Activated CD4-positive, alpha-beta T cell treated with anti-CD3 and anti-CD28 coated beads, Interleukin-2, amount 10 ng/mL, durations not matched to agents 7 days and 5 days (primary cell): ENCODE results near the gene CEP44. TPM values are rescaled to one million over a fixed set of nuclear protein-coding genes. Genes with fewer than 3 reads are reported as not detected.

Experiments used
- CTCF ChIA-PET: fragments of 350-600 bp; sonication (Branson Sonifier 250); formaldehyde crosslinking; loops from one replicate; lab custom pipeline; 2021; ENCODE audit warnings: antibody characterized with exemption; lab: Charles Lee
- POLR2A ChIA-PET: fragments of 350-600 bp; sonication (Branson Sonifier 250); formaldehyde crosslinking; loops from one replicate; lab custom pipeline; 2021; ENCODE audit warnings: antibody characterized with exemption; lab: Charles Lee
- DNase-seq: peaks from one replicate; pipeline ENCODE4 v3.0.0-alpha.2; 2020
- H3K27ac Mint-ChIP-seq: one replicate; pipeline ENCODE4 v1.8.0; 2021; ENCODE audit warnings: mild to moderate bottlenecking, moderate library complexity, mixed read lengths
- H3K27me3 Mint-ChIP-seq: one replicate; pipeline ENCODE4 v1.8.0; 2021; ENCODE audit warnings: mixed read lengths
- H3K36me3 Mint-ChIP-seq: one replicate; pipeline ENCODE4 v1.8.0; 2021; ENCODE audit warnings: low read depth, mixed read lengths
- H3K4me1 Mint-ChIP-seq: one replicate; pipeline ENCODE4 v1.8.0; 2021; ENCODE audit warnings: mixed read lengths
- H3K4me3 Mint-ChIP-seq: one replicate; pipeline ENCODE4 v1.8.0; 2021; ENCODE audit warnings: mild to moderate bottlenecking, moderate library complexity, mixed read lengths
- H3K9me3 Mint-ChIP-seq: one replicate; pipeline ENCODE4 v1.8.0; 2021; ENCODE audit warnings: mixed read lengths
- total RNA-seq, 2 experiments: library from RNA; stranded (reverse); gene quantifications; one replicate each; pipeline ENCODE4 v1.2.3, GENCODE V29; 2021

Gene CEP44
- total RNA-seq, 2 experiments from 2014 or later, result 21.7 to 24.2 TPM

DNA sequence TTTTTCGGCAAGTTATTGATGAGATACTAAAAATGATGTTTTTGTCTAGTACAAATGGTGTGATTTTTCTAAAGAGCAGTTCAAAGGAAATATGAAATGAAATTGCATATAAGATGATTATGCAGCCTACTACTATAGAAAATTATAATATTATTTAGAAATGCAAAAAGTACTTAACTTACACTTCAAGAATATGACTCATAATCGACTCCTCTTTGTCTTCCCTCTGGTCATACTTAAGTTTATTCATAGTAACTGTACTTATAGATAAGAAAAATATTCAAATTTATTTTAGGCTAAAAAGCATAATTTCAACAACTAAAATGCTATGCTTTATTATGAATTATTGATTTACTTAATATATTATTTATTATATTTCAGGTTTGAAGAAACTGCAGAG is 33.2 kb downstream of the CEP44 start:
- H3K27me3 Mint-ChIP-seq, result no peaks in the 10 kb centered on the region
- no peak overlapping the region for H3K4me3 Mint-ChIP-seq
- peaks cover 12% of the 10 kb centered on the region for H3K4me1 Mint-ChIP-seq
- CTCF ChIA-PET, result no interaction called here
- H3K27ac Mint-ChIP-seq, result no peak overlapping the region
- peaks cover 6% of the 10 kb centered on the region for H3K36me3 Mint-ChIP-seq
- no peaks in the 10 kb centered on the region for H3K9me3 Mint-ChIP-seq
- POLR2A ChIA-PET, result no interaction called here
- DNase-seq, result no peak

DNA sequence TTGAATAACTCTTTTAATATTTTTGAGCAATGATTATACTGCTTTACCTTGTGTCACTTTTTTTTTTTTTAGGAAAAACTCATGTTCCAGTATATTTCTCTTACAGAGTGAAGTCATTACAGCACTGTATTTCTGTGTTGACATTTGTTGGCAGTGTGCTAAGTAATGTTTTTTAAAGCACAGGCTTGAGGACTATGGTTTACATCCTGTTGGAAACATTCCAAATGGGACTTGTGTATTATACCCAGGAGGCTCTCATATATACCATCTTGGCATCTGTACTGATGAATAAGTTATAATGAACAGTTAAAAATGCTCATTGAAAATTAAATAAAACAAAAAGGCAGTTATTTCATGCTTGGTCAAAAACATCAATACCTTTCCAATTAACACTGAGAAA is 33.8 kb downstream of the CEP44 start:
- Mint-ChIP-seq H3K9me3 (no peaks in the 10 kb centered on the region), H3K27ac (no peak overlapping the region), H3K4me3 (no peak overlapping the region), H3K27me3 (no peaks in the 10 kb centered on the region), H3K36me3 (peaks cover 6% of the 10 kb centered on the region), H3K4me1 (peaks cover 12% of the 10 kb centered on the region)
- no peak for DNase-seq
- CTCF ChIA-PET, result no interaction called here
- POLR2A ChIA-PET, result no interaction called here

DNA sequence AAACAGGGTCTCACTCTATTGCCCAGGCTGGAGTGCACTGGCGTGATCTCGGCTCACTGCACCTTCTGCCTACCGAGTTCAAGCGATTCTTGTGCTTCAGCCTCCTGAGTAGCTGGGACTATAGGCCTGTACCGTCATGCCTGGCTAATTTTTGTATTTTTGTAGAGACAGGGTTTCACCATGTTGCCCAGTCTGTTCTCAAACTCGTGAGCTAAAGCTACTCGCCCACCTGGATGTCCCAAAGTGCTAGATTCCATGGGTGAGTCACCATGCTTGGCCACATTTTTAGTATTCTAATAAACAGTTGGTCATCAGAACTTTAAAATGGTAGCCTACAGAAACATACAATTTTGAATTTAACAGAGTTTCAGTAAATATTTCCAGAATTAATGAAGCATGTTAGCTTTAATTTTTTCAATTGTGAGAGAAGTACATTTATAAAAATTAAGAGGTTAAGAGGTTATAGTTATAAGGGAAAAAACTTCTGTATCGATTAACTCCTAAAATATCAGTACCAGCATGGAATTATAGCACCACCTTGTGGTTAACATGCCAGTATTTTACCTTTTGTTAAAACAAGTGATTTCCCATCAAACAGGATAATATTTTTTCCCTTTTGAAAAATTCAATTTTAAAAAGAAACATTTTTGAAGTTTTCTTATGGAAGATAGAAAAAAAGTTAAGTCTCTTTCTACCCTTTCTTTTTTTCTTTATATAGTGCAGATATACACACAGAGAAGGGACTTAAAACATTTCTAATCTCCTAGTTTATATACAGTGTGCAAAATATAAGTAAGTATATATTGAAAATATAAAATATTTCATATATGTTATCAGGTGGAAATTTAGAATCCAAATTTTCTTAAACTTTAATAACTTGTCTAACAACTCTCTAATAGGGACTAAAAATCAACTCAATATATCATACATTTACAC is 35.4 kb downstream of the CEP44 start:
- ChIA-PET CTCF (interaction anchor here (1.0 kb wide), 1 partner anchor 97 kb away, joined by 3 read pairs; no protein-coding TSS in a partner anchor), POLR2A (no interaction called here)
- Mint-ChIP-seq H3K4me1 (peaks cover 2% of the 10 kb centered on the region), H3K27ac (no peak overlapping the region), H3K4me3 (no peak overlapping the region), H3K27me3 (no peaks in the 10 kb centered on the region), H3K9me3 (peaks cover 2% of the 10 kb centered on the region), H3K36me3 (no peaks in the 10 kb centered on the region)
- peak; percentile 27 for DNase-seq

DNA sequence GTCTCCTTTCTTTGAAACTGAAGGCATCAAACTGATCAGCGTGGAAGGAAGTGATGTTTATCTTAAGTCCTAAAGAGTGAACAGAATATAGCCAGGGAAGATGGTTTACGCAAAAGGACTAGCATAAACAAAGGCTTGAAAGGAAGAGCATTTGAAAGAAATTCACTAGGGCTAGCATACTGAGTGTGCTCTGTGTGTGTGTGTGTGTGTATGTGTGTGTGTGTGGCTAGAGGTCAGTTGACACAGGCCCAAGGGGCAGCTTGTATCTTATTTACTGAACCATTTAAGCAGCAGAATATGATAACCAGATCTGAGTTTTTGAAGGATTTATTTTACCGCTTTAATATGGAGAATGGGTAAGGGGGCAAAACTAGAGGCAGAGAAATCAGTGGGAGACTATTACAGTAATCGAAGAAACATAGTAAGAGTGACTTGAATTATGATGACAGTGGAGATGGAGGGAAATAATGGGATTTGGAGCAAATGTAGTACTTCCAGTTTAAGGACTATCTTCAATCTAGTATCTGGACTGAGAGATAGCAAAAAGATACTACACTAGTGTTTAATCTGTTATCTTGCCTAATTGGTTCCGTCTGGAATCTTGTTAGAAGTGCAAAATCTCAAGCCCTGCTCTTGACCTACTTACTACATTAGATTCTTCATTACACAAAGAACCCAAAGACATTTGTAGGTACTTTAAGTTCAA is 36.9 kb downstream of the CEP44 start:
- no peaks in the 10 kb centered on the region for H3K27me3 Mint-ChIP-seq
- H3K9me3 Mint-ChIP-seq, result peaks cover 2% of the 10 kb centered on the region
- no peak overlapping the region for H3K4me3 Mint-ChIP-seq
- H3K27ac Mint-ChIP-seq, result no peak overlapping the region
- DNase-seq, result no peak
- POLR2A ChIA-PET, result no interaction called here
- no peaks in the 10 kb centered on the region for H3K36me3 Mint-ChIP-seq
- CTCF ChIA-PET, result no interaction called here
- no peaks in the 10 kb centered on the region for H3K4me1 Mint-ChIP-seq

DNA sequence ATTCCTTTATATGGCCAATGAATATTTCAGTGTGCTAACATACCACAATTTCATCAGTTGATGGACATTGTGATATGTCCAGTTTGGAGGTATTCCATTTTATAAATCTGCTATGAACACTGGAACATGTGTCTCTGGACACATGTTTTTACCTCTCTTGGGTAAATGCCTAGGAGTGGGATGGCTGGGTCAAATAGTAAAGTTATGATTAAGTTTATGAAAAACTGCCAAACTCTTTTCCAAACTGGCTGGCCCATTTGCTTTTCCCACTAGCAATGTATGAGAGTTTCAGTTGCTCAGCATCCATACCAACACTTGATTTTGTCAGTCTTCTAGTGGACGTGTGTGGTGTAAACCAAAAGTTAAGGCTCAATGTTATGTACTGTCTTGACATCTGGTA is 40.5 kb downstream of the CEP44 start:
- POLR2A ChIA-PET, result no interaction called here
- Mint-ChIP-seq H3K4me3 (no peak overlapping the region), H3K4me1 (no peaks in the 10 kb centered on the region), H3K27ac (no peak overlapping the region), H3K9me3 (peaks cover 2% of the 10 kb centered on the region), H3K36me3 (no peaks in the 10 kb centered on the region), H3K27me3 (no peaks in the 10 kb centered on the region)
- DNase-seq, result no peak
- CTCF ChIA-PET, result no interaction called here

DNA sequence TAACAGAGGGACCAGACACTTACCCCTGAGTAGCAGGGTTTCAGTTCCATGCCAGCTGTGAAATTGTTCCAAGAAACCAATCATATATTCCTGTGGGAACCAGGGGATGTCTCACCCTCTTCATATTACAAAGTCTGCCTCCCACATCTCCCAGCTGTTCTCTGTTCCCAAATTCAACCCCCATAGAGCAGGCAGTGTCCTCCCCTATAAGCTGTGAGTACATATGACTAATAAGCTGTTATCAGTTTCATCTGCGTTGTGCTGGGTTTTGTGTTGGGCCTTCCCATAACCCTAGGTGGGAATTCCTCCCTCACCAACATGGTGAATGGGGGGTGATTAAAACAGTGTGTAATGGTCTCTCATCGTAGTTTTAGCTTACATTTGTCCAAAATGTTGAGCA is 41.0 kb downstream of the CEP44 start:
- H3K36me3 Mint-ChIP-seq, result no peaks in the 10 kb centered on the region
- H3K27me3 Mint-ChIP-seq, result no peaks in the 10 kb centered on the region
- ChIA-PET CTCF (interaction anchor here (0.9 kb wide), 1 partner anchor 73 kb away, joined by 3 read pairs; no protein-coding TSS in a partner anchor), POLR2A (no interaction called here)
- no peak for DNase-seq
- H3K4me3 Mint-ChIP-seq, result no peak overlapping the region
- H3K4me1 Mint-ChIP-seq, result no peaks in the 10 kb centered on the region
- peaks cover 2% of the 10 kb centered on the region for H3K9me3 Mint-ChIP-seq
- no peak overlapping the region for H3K27ac Mint-ChIP-seq

DNA sequence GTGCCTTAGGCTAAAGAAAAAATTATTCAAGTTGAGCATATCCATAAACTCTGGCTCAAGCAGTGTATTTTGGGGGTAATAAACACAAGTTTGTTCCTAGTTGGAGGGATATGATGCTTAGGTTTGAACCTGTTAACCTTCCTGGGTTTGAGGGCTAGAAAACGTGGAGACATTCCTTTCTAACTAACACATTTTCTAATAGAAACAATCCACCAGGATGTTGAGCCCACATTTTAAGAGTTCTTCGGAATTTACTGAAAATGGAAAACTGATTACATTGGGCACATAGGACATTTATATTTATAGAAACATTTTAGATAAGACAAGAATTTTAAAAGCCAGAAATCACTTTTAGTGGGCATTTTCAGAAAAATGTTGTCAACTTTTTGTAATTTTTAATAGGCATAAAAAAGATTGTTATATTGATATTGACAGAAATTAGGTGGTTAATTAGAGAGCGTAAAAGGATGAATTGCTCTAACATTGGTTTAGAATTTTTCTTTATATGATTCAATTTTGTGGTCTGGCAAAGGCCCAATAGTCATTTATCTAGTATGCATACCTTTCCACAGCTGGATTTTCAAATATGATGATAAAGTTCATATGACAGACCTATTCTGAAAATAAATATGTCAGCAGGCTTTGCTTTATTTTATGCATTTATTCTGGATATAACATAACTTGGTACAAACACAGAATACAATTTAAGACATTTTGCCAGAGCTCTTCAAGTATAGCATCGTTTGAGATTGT is 49.2 kb downstream of the CEP44 start:
- no peak overlapping the region for H3K4me3 Mint-ChIP-seq
- no peaks in the 10 kb centered on the region for H3K36me3 Mint-ChIP-seq
- ChIA-PET CTCF (no interaction called here), POLR2A (no interaction called here)
- no peaks in the 10 kb centered on the region for H3K9me3 Mint-ChIP-seq
- DNase-seq, result no peak
- H3K4me1 Mint-ChIP-seq, result no peaks in the 10 kb centered on the region
- no peaks in the 10 kb centered on the region for H3K27me3 Mint-ChIP-seq
- H3K27ac Mint-ChIP-seq, result no peak overlapping the region

DNA sequence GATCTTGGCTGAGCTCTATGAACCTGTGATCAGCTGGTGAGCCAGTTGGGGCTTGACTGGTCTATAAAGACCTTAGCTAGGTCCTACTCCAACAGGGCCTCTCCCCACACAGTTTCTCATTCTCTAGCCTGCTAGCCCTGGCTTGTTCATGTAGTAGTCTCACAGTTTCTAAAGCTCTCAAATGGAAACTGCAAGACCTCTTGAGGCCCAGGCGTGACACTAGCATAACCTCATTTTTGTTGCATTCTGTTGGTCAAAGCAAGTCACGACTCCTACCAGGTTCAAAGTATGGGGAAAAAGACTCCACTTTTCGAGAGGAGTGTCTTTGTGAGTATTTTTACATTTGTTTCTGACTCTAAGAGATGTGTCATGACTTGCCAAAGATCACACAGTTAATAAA is 50.9 kb downstream of the CEP44 start:
- ChIA-PET POLR2A (no interaction called here), CTCF (no interaction called here)
- H3K4me1 Mint-ChIP-seq, result no peaks in the 10 kb centered on the region
- no peak overlapping the region for H3K27ac Mint-ChIP-seq
- no peaks in the 10 kb centered on the region for H3K9me3 Mint-ChIP-seq
- DNase-seq, result no peak
- H3K27me3 Mint-ChIP-seq, result no peaks in the 10 kb centered on the region
- no peaks in the 10 kb centered on the region for H3K36me3 Mint-ChIP-seq
- no peak overlapping the region for H3K4me3 Mint-ChIP-seq

DNA sequence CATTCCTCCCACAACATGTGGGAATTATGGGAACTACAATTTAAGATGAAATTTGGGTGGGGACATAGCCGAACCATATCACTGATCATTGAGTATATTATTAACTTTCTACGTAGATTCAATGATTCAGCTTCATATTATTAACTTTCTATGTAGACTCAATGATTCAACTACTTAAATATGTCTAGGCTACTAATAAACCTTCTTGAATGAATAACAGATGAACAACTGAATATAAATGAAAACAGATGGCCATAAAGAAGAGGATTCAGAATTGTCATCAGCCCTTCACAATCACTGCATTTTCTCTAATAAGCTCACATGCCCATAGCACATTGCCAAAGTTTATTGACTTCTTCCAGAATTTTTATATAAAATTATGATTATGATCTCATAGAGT is 57.0 kb downstream of the CEP44 start:
- H3K4me1 Mint-ChIP-seq, result no peaks in the 10 kb centered on the region
- ChIA-PET POLR2A (no interaction called here), CTCF (interaction anchor here (1.4 kb wide), 1 partner anchor 18 kb away, joined by 3 read pairs; no protein-coding TSS in a partner anchor)
- peaks cover 3% of the 10 kb centered on the region for H3K9me3 Mint-ChIP-seq
- H3K4me3 Mint-ChIP-seq, result no peak overlapping the region
- H3K27ac Mint-ChIP-seq, result no peak overlapping the region
- no peaks in the 10 kb centered on the region for H3K36me3 Mint-ChIP-seq
- no peak for DNase-seq
- H3K27me3 Mint-ChIP-seq, result peaks cover 14% of the 10 kb centered on the region

DNA sequence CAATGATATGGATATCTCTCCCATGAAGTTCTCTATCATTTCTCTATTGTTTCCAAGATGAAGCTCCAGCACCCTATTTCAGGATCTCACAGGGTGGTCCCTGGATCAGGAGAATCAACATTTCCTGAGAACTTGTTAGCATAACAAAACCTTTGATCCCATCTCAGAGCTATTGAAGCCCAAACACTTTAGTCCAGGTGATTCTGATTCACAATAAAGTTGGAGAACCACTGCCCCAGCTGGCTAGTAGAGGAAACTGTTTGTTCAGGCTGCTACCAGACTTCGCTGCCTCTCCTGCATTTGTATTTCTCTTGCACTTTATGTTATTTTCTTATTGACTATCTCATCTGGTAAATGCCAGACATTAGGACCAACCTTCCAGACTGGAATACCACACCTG is 65.4 kb downstream of the CEP44 start:
- H3K4me3 Mint-ChIP-seq, result no peak overlapping the region
- no peak for DNase-seq
- H3K36me3 Mint-ChIP-seq, result no peaks in the 10 kb centered on the region
- ChIA-PET CTCF (interaction anchor here (1.2 kb wide), 1 partner anchor 9 kb away, joined by 3 read pairs; no protein-coding TSS in a partner anchor), POLR2A (no interaction called here)
- peaks cover 44% of the 10 kb centered on the region for H3K27me3 Mint-ChIP-seq
- H3K4me1 Mint-ChIP-seq, result no peaks in the 10 kb centered on the region
- no peak overlapping the region for H3K27ac Mint-ChIP-seq
- peaks cover 2% of the 10 kb centered on the region for H3K9me3 Mint-ChIP-seq

DNA sequence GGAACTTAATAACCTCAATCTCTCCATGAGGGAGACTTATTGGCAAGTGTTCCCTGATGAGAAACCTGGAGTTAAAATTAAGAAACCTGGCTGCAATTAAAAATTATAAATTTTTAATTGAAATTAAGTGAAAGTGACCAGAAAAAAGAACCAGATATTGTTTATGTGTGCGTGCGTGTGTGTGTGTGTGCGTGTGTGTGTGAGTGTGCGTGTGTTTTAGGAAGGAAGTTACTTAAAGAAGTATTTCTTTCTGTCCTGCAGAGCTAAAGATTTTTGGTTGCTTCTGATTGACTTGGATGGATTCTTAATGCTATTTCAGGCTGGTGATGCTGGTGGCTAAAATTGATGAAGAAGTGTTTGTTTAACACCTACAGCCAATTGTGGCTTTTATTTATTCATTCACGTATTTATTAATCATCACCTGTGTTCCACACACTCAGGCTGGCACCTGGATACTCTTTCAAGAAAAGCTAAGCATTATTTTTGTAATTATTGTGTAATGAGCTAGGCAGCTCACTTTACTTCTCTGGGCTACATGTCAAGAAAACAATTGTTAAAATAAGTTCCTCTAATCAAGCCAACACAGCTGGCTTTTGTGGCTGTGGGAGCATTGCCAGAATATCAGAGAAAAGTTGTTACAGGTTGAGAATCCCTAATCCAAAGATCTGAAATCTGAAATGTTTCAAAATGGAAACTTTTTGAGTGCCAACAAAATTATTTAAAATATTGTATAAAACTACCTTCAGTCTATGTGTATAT is 68.5 kb downstream of the CEP44 start:
- H3K27ac Mint-ChIP-seq, result no peak overlapping the region
- peaks cover 2% of the 10 kb centered on the region for H3K9me3 Mint-ChIP-seq
- no peak for DNase-seq
- ChIA-PET POLR2A (no interaction called here), CTCF (interaction anchor here (0.5 kb wide), 1 partner anchor 85 kb away, joined by 3 read pairs; no protein-coding TSS in a partner anchor)
- H3K4me1 Mint-ChIP-seq, result no peaks in the 10 kb centered on the region
- H3K4me3 Mint-ChIP-seq, result no peak overlapping the region
- no peaks in the 10 kb centered on the region for H3K36me3 Mint-ChIP-seq
- H3K27me3 Mint-ChIP-seq, result peaks cover 34% of the 10 kb centered on the region

DNA sequence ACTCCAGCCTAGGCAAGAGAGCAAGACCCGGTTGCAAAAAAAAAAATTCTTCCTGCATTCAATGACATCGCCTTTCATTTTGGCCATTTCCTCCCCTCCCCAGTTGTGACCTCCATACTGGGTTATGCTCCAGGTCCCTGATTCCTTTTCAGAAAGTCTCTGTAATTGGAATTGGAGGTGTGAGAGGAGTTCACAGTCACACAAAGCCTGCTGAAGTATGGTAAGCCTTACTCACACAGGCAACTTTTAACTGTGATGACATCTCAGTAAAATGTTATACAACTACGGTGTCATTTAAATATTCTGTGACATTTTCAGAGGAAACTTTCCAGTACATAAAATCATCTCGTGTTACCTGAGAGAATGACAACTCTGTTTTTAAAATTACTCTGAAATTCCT is 73.6 kb downstream of the CEP44 start:
- Mint-ChIP-seq H3K36me3 (no peaks in the 10 kb centered on the region), H3K9me3 (no peaks in the 10 kb centered on the region), H3K4me1 (peaks cover 17% of the 10 kb centered on the region), H3K27me3 (peaks cover 23% of the 10 kb centered on the region), H3K4me3 (no peak overlapping the region), H3K27ac (no peak overlapping the region)
- ChIA-PET POLR2A (no interaction called here), CTCF (interaction anchor here (1.8 kb wide), 1 partner anchor 8 kb away, joined by 3 read pairs; no protein-coding TSS in a partner anchor)
- no peak for DNase-seq
